RWPE2 (cell line): ENCODE data around the gene TMEM17.

Experiments used
- ATAC-seq: fragments of 200-7000 bp; cut with Tn5 transposase; 3 replicates; pipeline ENCODE4 v1.9.1; 2021; ENCODE audit warnings: low read depth
- DNase-seq: peaks from one replicate; pipeline ENCODE4 v3.0.0-alpha.2; 2020; ENCODE audit warnings: low spot score
- H3K27ac ChIP-seq: fragments of 450-650 bp; 2 replicates; pipeline ENCODE4 v1.5.1; 2017; ENCODE audit warnings: mild to moderate bottlenecking; ENCODE audit not compliant: poor library complexity, severe bottlenecking
- H3K27me3 ChIP-seq: fragments of 250-450 bp; sonication (Bioruptor Pico); 2 replicates; pipeline ENCODE4 v1.5.1; 2021; ENCODE audit warnings: mild to moderate bottlenecking, moderate library complexity; ENCODE audit not compliant: insufficient read depth, poor library complexity, severe bottlenecking
- H3K36me3 ChIP-seq: fragments of 250-450 bp; sonication (Bioruptor Pico); 2 replicates; pipeline ENCODE4 v1.5.1; 2020; ENCODE audit warnings: low read depth, mild to moderate bottlenecking, moderate library complexity
- H3K4me1 ChIP-seq: fragments of 250-450 bp; sonication (Bioruptor Pico); 2 replicates; pipeline ENCODE4 v1.5.1; 2021; ENCODE audit warnings: mild to moderate bottlenecking, moderate library complexity; ENCODE audit not compliant: insufficient read depth, poor library complexity, severe bottlenecking
- H3K4me3 ChIP-seq: fragments of 250-450 bp; sonication (Bioruptor Pico); 2 replicates; pipeline ENCODE4 v1.5.1; 2021; ENCODE audit warnings: mild to moderate bottlenecking, moderate library complexity; ENCODE audit not compliant: severe bottlenecking
- H3K9me3 ChIP-seq: fragments of 250-450 bp; sonication (Bioruptor Pico); 2 replicates; pipeline ENCODE4 v1.5.1; 2021; ENCODE audit warnings: mild to moderate bottlenecking, moderate library complexity; ENCODE audit not compliant: severe bottlenecking
- TF ChIP-seq, protein P1 (sequence below): fragments of 450-650 bp; IDR thresholded peaks from one replicate; pipeline ENCODE4 v1.5.1; 2017; ENCODE audit warnings: mild to moderate bottlenecking, moderate library complexity; ENCODE audit not compliant: poor library complexity, severe bottlenecking

Gene TMEM17

DNA sequence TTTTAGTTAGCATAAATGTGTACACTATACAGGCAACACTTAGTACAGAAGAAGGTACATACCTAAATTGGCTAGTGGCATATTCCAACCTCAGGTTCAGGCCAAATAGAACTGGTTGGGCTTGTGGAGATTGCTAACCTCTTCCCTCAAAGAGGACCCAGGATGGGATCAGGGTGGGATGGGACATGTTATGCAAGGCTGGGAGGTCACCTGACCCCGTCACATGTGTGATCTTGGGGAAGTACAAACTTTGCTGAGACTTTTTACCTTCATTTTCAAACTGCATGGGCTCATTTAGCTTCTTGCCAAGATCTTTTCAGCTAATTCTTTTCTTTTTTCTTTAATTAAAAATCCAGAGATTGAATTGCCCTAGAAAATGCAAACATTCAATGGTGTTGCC, 36.9 kb downstream of the TMEM17 start:
- no peaks in the 10 kb centered on the region for H3K27me3 ChIP-seq
- H3K36me3 ChIP-seq = no peaks in the 10 kb centered on the region
- TF ChIP-seq, protein P1, sequence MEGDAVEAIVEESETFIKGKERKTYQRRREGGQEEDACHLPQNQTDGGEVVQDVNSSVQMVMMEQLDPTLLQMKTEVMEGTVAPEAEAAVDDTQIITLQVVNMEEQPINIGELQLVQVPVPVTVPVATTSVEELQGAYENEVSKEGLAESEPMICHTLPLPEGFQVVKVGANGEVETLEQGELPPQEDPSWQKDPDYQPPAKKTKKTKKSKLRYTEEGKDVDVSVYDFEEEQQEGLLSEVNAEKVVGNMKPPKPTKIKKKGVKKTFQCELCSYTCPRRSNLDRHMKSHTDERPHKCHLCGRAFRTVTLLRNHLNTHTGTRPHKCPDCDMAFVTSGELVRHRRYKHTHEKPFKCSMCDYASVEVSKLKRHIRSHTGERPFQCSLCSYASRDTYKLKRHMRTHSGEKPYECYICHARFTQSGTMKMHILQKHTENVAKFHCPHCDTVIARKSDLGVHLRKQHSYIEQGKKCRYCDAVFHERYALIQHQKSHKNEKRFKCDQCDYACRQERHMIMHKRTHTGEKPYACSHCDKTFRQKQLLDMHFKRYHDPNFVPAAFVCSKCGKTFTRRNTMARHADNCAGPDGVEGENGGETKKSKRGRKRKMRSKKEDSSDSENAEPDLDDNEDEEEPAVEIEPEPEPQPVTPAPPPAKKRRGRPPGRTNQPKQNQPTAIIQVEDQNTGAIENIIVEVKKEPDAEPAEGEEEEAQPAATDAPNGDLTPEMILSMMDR = no peak
- ATAC-seq (no peak), DNase-seq (no peak)
- peaks cover 2% of the 10 kb centered on the region for H3K4me1 ChIP-seq
- H3K9me3 ChIP-seq = no peaks in the 10 kb centered on the region
- no peak overlapping the region for H3K4me3 ChIP-seq
- H3K27ac ChIP-seq = no peak overlapping the region

DNA sequence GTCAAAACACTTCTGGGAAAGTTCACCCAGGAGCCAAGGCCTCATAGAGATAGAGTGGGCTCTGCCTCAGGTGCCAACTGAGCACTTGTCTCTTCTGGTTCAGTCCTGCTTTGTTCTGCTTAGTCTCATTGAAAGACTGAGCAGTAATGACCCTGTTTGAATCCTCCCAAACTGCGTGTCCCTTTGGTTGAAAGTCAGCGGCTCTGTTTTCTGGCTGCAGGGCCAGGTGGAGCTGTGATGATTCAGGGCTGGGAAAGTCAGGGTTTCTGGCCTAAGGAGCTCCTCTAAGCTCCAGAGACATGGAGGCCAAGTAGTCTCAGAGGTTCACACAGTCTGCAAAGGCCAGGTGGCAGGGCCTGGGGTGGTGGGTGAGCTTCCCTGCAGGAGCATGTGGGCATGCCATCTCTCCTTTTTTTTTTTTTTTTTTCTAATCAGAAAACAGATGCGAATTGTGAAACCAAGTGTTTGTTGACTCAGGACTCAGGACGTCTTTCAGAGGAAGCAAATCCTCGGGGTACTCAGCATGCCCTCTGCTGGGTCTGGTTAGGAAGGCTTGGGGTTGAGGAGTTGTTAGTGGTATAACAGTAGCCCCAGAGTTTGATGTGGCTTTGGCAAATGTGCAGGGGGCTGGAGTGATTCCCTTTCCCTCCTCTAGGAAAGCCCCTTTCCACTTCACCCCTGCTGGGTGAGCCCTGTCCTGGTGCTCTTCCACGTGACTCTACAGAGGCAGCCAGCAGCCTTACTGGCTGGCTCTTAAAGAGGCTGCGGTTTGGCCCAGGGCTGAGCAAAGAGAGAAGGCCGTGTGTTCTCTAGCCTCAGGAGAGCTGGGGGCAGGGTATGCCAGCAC, 38.3 kb downstream of the TMEM17 start:
- H3K9me3 ChIP-seq = no peaks in the 10 kb centered on the region
- H3K27ac ChIP-seq = no peak overlapping the region
- ATAC-seq (peak; percentile 33; the same call in 1 of the 3 replicates), DNase-seq (no peak)
- no peaks in the 10 kb centered on the region for H3K27me3 ChIP-seq
- no peak overlapping the region for H3K4me3 ChIP-seq
- TF ChIP-seq, protein P1 = no peak
- H3K4me1 ChIP-seq = peaks cover 2% of the 10 kb centered on the region
- no peaks in the 10 kb centered on the region for H3K36me3 ChIP-seq

DNA sequence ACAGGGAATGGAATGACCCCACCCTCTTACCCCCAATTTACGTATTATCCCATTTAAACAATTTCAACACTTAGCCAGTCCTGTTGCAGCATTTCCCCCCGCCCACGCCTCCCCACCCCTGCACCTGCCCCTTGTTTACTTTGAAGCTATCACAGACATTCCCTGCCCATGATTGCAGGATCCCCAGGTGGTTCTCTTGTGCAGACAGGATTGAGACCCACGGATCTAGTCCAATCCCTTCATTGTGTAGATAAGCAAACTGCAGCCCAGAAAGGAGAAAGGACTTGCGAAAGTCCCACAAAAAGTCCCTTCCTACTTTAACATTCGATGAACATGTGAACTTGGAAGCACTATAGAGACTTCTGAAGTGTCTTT, 38.9 kb downstream of the TMEM17 start:
- Histone ChIP-seq H3K4me3 (no peak overlapping the region), H3K36me3 (no peaks in the 10 kb centered on the region), H3K27ac (no peak overlapping the region), H3K27me3 (no peaks in the 10 kb centered on the region), H3K9me3 (no peaks in the 10 kb centered on the region), H3K4me1 (peaks cover 2% of the 10 kb centered on the region)
- DNase-seq = no peak
- TF ChIP-seq, protein P1 = no peak
- ATAC-seq = no peak

DNA sequence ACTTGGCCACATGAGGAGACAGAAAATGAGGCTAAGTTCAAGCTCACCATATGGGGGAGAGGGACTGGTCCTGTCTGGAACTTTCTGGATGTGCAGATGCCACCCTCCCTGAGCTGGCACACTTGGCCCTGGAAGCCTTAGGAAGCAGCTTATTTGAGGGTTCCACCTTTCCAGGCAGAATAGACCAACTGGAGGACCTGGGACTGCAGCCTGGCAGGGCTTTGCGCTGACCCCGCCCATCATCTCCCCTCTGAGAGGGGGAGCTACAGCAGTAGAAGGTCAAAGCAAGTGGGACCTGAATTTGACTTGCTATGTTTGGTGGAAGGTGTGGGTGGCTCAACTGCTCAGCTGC, 39.5 kb downstream of the TMEM17 start:
- no peaks in the 10 kb centered on the region for H3K36me3 ChIP-seq
- H3K4me1 ChIP-seq = peaks cover 2% of the 10 kb centered on the region
- H3K9me3 ChIP-seq = no peaks in the 10 kb centered on the region
- TF ChIP-seq, protein P1 = no peak
- ATAC-seq = no peak
- H3K4me3 ChIP-seq = no peak overlapping the region
- H3K27ac ChIP-seq = no peak overlapping the region
- no peaks in the 10 kb centered on the region for H3K27me3 ChIP-seq
- no peak for DNase-seq

DNA sequence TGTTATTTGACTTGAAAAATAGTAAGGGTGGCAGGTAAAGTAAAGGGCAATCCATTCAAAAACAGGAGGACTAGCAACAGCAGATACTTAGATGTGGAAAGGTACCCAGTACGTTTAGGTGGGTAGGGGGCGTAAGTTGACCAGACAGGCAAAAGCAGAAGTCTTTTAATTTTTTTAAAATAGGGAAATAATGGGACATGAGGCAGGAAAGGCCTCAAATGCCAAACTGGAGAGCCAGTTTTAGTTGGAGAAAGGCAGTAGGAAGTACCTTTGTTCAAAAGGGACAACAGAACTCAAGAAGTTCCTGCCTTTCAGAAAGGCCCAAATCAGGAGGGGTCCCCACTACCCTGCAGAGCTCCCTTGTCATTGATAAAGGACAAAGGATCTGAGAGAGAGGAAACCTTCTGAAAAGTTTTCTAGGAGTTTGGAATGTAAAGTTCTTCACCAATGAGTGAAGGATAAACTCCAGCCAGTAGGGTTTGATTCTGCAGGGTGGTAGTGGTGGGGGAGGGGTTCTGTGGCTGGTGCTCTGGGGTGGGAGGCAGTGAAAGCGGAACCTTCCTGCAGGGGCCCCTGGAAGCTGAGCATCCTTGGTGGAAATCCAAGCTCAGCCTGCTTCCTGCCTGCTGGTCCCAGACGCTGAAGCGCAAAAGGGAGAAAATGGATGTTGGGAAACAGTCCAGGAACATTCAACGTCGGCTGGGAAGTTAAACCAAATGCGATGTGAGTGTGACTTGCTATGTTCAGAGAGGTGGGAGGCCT, 40.1 kb downstream of the TMEM17 start:
- Histone ChIP-seq H3K36me3 (no peaks in the 10 kb centered on the region), H3K4me3 (no peak overlapping the region), H3K4me1 (peaks cover 2% of the 10 kb centered on the region), H3K27me3 (no peaks in the 10 kb centered on the region), H3K9me3 (no peaks in the 10 kb centered on the region), H3K27ac (no peak overlapping the region)
- ATAC-seq (no peak), DNase-seq (no peak)
- TF ChIP-seq, protein P1 = no peak
